GM12878 (cell line): ENCODE measurements around the gene DET1.

ENCODE experiments used
- BCL11A ChIP-seq: IDR thresholded peaks from 2 replicates; pipeline ENCODE4 v1.6.1; 2011; ENCODE audit warnings: low read depth, low read length
- BMI1 ChIP-seq: fragments of 450-650 bp; IDR thresholded peaks from 2 replicates; pipeline ENCODE4 v1.6.1; 2016; ENCODE audit warnings: mild to moderate bottlenecking, moderate library complexity, borderline replicate concordance
- CEBPB ChIP-seq, 2 experiments: fragments of 150-350 bp in 1 of 2; IDR thresholded peaks; 2 replicates each; pipeline ENCODE4 v1.6.1; 2012 to 2014; ENCODE audit warnings: low read depth in 2 of 2, low read length in 2 of 2, borderline replicate concordance in 1 of 2, inconsistent platforms in 1 of 2
- EGR1 ChIP-seq, 2 experiments: IDR thresholded peaks; 1 replicate in 1 of 2; 2 replicates in 1 of 2; pipeline ENCODE4 v1.6.1; 2011 to 2012; ENCODE audit warnings: low read depth in 2 of 2, low read length in 2 of 2, borderline replicate concordance in 1 of 2, mild to moderate bottlenecking in 1 of 2, moderate library complexity in 1 of 2
- EP300 ChIP-seq, 2 experiments: fragments of 150-350 bp in 1 of 2; IDR thresholded peaks; 2 replicates each; pipeline ENCODE4 v1.6.1; 2011 to 2012; ENCODE audit warnings: low read depth in 2 of 2, low read length in 2 of 2, borderline replicate concordance in 1 of 2, improper control_type of control experiment in 1 of 2, inconsistent platforms in 1 of 2; ENCODE audit not compliant: control insufficient read depth in 1 of 2
- EZH2 ChIP-seq: IDR thresholded peaks from 2 replicates; pipeline ENCODE4 v1.6.1; 2012; ENCODE audit warnings: low read depth, mild to moderate bottlenecking, control low read depth, inconsistent platforms, low read length, borderline replicate concordance; ENCODE audit not compliant: control insufficient read depth
- GABPA ChIP-seq: IDR thresholded peaks from 2 replicates; pipeline ENCODE4 v1.6.1; 2014; ENCODE audit warnings: antibody characterized with exemption, low read depth, mild to moderate bottlenecking, inconsistent platforms
- NR2C2 ChIP-seq: IDR thresholded peaks from 2 replicates; pipeline ENCODE4 v1.6.1; 2011; ENCODE audit warnings: borderline replicate concordance, low read depth; ENCODE audit not compliant: control insufficient read depth, insufficient read length
- POLR2A ChIP-seq: IDR thresholded peaks from 2 replicates; pipeline ENCODE4 v1.6.1; 2011; ENCODE audit warnings: low read depth, mild to moderate bottlenecking, low read length
- RAD51 ChIP-seq: fragments of 450-650 bp; IDR thresholded peaks from 2 replicates; pipeline ENCODE4 v1.6.1; 2016; ENCODE audit warnings: moderate library complexity, mild to moderate bottlenecking, inconsistent platforms
- RFX5 ChIP-seq: IDR thresholded peaks from 2 replicates; pipeline ENCODE4 v1.6.1; 2011; ENCODE audit warnings: low read depth, low read length, improper control_type of control experiment
- ZNF217 ChIP-seq: fragments of 450-650 bp; IDR thresholded peaks from 2 replicates; pipeline ENCODE4 v1.6.1; 2017; ENCODE audit warnings: antibody characterized with exemption, mild to moderate bottlenecking
- TF ChIP-seq, protein P1 (sequence below), 3 experiments: IDR thresholded peaks in 2 of 3; conservative IDR thresholded peaks in 1 of 3; 2 replicates each; pipeline ENCODE4 v1.5.1; 2011; ENCODE audit warnings: low read depth in 3 of 3, low read length in 3 of 3, mild to moderate bottlenecking in 3 of 3, control low read depth in 2 of 3, moderate library complexity in 2 of 3, inconsistent platforms in 1 of 3, mixed read lengths in 1 of 3; ENCODE audit not compliant: control insufficient read depth in 2 of 3, insufficient read depth in 1 of 3; ENCODE audit errors: extremely low read depth in 1 of 3
- TF ChIP-seq, protein P2 (sequence below): IDR thresholded peaks from 2 replicates; pipeline ENCODE4 v1.6.1; 2012; ENCODE audit warnings: low read depth, low read length, improper control_type of control experiment

GRCh38 chr15:88490036-88490435, 56.4 kb downstream of the DET1 start:
- TF ChIP-seq, protein P1, sequence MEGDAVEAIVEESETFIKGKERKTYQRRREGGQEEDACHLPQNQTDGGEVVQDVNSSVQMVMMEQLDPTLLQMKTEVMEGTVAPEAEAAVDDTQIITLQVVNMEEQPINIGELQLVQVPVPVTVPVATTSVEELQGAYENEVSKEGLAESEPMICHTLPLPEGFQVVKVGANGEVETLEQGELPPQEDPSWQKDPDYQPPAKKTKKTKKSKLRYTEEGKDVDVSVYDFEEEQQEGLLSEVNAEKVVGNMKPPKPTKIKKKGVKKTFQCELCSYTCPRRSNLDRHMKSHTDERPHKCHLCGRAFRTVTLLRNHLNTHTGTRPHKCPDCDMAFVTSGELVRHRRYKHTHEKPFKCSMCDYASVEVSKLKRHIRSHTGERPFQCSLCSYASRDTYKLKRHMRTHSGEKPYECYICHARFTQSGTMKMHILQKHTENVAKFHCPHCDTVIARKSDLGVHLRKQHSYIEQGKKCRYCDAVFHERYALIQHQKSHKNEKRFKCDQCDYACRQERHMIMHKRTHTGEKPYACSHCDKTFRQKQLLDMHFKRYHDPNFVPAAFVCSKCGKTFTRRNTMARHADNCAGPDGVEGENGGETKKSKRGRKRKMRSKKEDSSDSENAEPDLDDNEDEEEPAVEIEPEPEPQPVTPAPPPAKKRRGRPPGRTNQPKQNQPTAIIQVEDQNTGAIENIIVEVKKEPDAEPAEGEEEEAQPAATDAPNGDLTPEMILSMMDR (IDR thresholded peaks at IDR 0.05 in 2 of 3, conservative IDR thresholded peaks at IDR 0.05 in 1 of 3; ENCODE audit: control insufficient read depth in 2 of 3, extremely low read depth in 1 of 3, insufficient read depth in 1 of 3, low read depth in 3 of 3, low read length in 3 of 3): no peak
- TF ChIP-seq EZH2 (no peak), RFX5 (no peak), BCL11A (no peak), EGR1 (IDR thresholded peaks at IDR 0.05; ENCODE audit: borderline replicate concordance in 1 of 2, low read depth in 2 of 2, low read length in 2 of 2) (no peak), GABPA (no peak), ZNF217 (no peak), BMI1 (no peak), CEBPB (IDR thresholded peaks at IDR 0.05; ENCODE audit: borderline replicate concordance in 1 of 2, low read depth in 2 of 2, low read length in 2 of 2) (no peak), EP300 (IDR thresholded peaks at IDR 0.05; ENCODE audit: borderline replicate concordance in 1 of 2, control insufficient read depth in 1 of 2, low read depth in 2 of 2, low read length in 2 of 2) (no peak), NR2C2 (no peak), POLR2A (no peak), RAD51 (no peak)
- TF ChIP-seq, protein P2, sequence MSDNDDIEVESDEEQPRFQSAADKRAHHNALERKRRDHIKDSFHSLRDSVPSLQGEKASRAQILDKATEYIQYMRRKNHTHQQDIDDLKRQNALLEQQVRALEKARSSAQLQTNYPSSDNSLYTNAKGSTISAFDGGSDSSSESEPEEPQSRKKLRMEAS: no peak
